ENCODE data around the gene LYZL1. TPM values are rescaled to one million over a fixed set of nuclear protein-coding genes. Genes with fewer than 3 reads are reported as not detected.

LYZL1 gene
- total RNA-seq, 3 donors from 2014 or later: not detected

GRCh38 chr10:29249018-29249417 is 39.9 kb upstream of the LYZL1 start:
- intact Hi-C loops (cut with DNase I; ENCODE audit: low total_unique reads): no loop called here
- no peak for DNase-seq (ENCODE audit: low spot score in 2 of 2)
- H3K36me3 ChIP-seq: no peaks in the 10 kb centered on the region
- no peaks in the 10 kb centered on the region for H3K4me1 ChIP-seq
- H3K27ac ChIP-seq: no peak overlapping the region
- no peak overlapping the region for H3K4me3 ChIP-seq
- H3K27me3 ChIP-seq: peaks cover 0 to 5% of the 10 kb centered on the region in 2 donors
- H3K9me3 ChIP-seq: no peaks in the 10 kb centered on the region
- TF ChIP-seq POLR2AphosphoS5 (IDR thresholded peaks at IDR 0.05) (no peak), POLR2A (IDR thresholded peaks at IDR 0.05) (no peak), CTCF (IDR thresholded peaks at IDR 0.05) (no peak)

GRCh38 chr10:29250066-29250465 is 38.8 kb upstream of the LYZL1 start:
- no peak overlapping the region for H3K4me3 ChIP-seq
- no peak for DNase-seq (ENCODE audit: low spot score in 2 of 2)
- no peaks in the 10 kb centered on the region for H3K4me1 ChIP-seq
- no peaks in the 10 kb centered on the region for H3K36me3 ChIP-seq
- peaks cover 0 to 5% of the 10 kb centered on the region in 2 donors for H3K27me3 ChIP-seq
- TF ChIP-seq POLR2AphosphoS5 (IDR thresholded peaks at IDR 0.05) (no peak), CTCF (IDR thresholded peaks at IDR 0.05) (no peak), POLR2A (IDR thresholded peaks at IDR 0.05) (no peak)
- intact Hi-C loops (cut with DNase I; ENCODE audit: low total_unique reads): no loop called here
- no peak overlapping the region for H3K27ac ChIP-seq
- no peaks in the 10 kb centered on the region for H3K9me3 ChIP-seq

- Histone ChIP-seq H3K9me3 (no peaks in the 10 kb centered on the region), H3K27me3 (peaks cover 0 to 5% of the 10 kb centered on the region in 2 donors), H3K4me3 (no peak overlapping the region), H3K27ac (peak overlapping the region in 1 of 2 donors; percentile 48), H3K4me1 (no peaks in the 10 kb centered on the region), H3K36me3 (no peaks in the 10 kb centered on the region)
- TF ChIP-seq CTCF (IDR thresholded peaks at IDR 0.05) (no peak), POLR2A (IDR thresholded peaks at IDR 0.05) (no peak), POLR2AphosphoS5 (IDR thresholded peaks at IDR 0.05) (no peak)
- DNase-seq (ENCODE audit: low spot score in 2 of 2): no peak
- intact Hi-C loops (cut with DNase I; ENCODE audit: low total_unique reads): no loop called here
Measured at GRCh38 chr10:29252811-29253689, 35.8 kb upstream of the LYZL1 start.

GRCh38 chr10:29253690-29254029 is 35.2 kb upstream of the LYZL1 start:
- H3K9me3 ChIP-seq: no peaks in the 10 kb centered on the region
- TF ChIP-seq POLR2AphosphoS5 (IDR thresholded peaks at IDR 0.05): no peak
- TF ChIP-seq POLR2A (IDR thresholded peaks at IDR 0.05): no peak
- no peak overlapping the region for H3K27ac ChIP-seq
- H3K4me1 ChIP-seq: no peaks in the 10 kb centered on the region
- no peak for DNase-seq (ENCODE audit: low spot score in 2 of 2)
- no peaks in the 10 kb centered on the region for H3K36me3 ChIP-seq
- peaks cover 0 to 5% of the 10 kb centered on the region in 2 donors for H3K27me3 ChIP-seq
- intact Hi-C loops (cut with DNase I; ENCODE audit: low total_unique reads): no loop called here
- no peak overlapping the region for H3K4me3 ChIP-seq

GRCh38 chr10:29254123-29255046 is 34.5 kb upstream of the LYZL1 start:
- Histone ChIP-seq H3K36me3 (no peaks in the 10 kb centered on the region), H3K4me1 (no peaks in the 10 kb centered on the region), H3K27ac (no peak overlapping the region), H3K9me3 (no peaks in the 10 kb centered on the region), H3K27me3 (peaks cover 0 to 5% of the 10 kb centered on the region in 2 donors), H3K4me3 (no peak overlapping the region)
- no peak for DNase-seq (ENCODE audit: low spot score in 2 of 2)
- intact Hi-C loops (cut with DNase I; ENCODE audit: low total_unique reads): no loop called here
- TF ChIP-seq POLR2A (IDR thresholded peaks at IDR 0.05) (no peak), POLR2AphosphoS5 (IDR thresholded peaks at IDR 0.05) (no peak)

Data from breast epithelium (tissue), 4 donors.